Keratinocyte (primary cell): ENCODE measurements around the gene GTF2A1L. TPM values are rescaled to one million over a fixed set of nuclear protein-coding genes. Genes with fewer than 3 reads are reported as not detected.
A peak's percentile ranks its signal among the peaks of the same experiment; 100 is the strongest.

Experiments used
- DNase-seq: peaks from one replicate; pipeline ENCODE4 v3.0.0-alpha.2; 2011; ENCODE audit warnings: low read depth, missing footprints, low spot score
- FAIRE-seq: peaks from 2 replicates; lab custom pipeline; 2011; peaks lifted over from hg19 to GRCh38; lab: Jason Lieb, UNC
- H2AFZ ChIP-seq: 2 replicates; pipeline ENCODE4 v1.6.0; 2012; ENCODE audit warnings: low read length, control low read depth, inconsistent platforms; ENCODE audit not compliant: control insufficient read depth
- H3K27ac ChIP-seq: 2 replicates; pipeline ENCODE4 v1.5.1; 2011; ENCODE audit warnings: low read length; ENCODE audit not compliant: control insufficient read depth, insufficient read depth
- H3K27me3 ChIP-seq: 3 replicates; pipeline ENCODE4 v1.6.0; 2011; ENCODE audit warnings: low read length; ENCODE audit not compliant: control insufficient read depth, insufficient read depth; ENCODE audit errors: extremely low read depth
- H3K36me3 ChIP-seq, 2 experiments: 2 replicates in 1 of 2; 3 replicates in 1 of 2; pipeline ENCODE4 v1.5.1; 2011; ENCODE audit warnings: low read length in 2 of 2, mild to moderate bottlenecking in 1 of 2; ENCODE audit not compliant: control insufficient read depth in 2 of 2, insufficient read depth in 2 of 2; ENCODE audit errors: extremely low read depth in 1 of 2
- H3K4me1 ChIP-seq: 3 replicates; pipeline ENCODE4 v1.5.1; 2011; ENCODE audit warnings: low read length; ENCODE audit not compliant: control insufficient read depth, insufficient read depth; ENCODE audit errors: extremely low read depth
- H3K4me2 ChIP-seq: 3 replicates; pipeline ENCODE4 v1.6.0; 2011; ENCODE audit warnings: low read depth, low read length; ENCODE audit not compliant: control insufficient read depth, insufficient read depth; ENCODE audit errors: extremely low read depth
- H3K4me3 ChIP-seq, 3 experiments: fragments of 200-600 bp in 1 of 3; sonication (generic) in 1 of 3; 2 replicates in 2 of 3; 3 replicates in 1 of 3; pipeline ENCODE4 v1.5.1; 2011 to 2016; ENCODE audit warnings: low read length in 3 of 3, mild to moderate bottlenecking in 3 of 3, control low read depth in 2 of 3, inconsistent platforms in 1 of 3, low read depth in 1 of 3, mixed read lengths in 1 of 3, mixed run types in 1 of 3, moderate library complexity in 1 of 3; ENCODE audit not compliant: control insufficient read depth in 2 of 3, insufficient read depth in 2 of 3; ENCODE audit errors: extremely low read depth in 1 of 3
- H3K79me2 ChIP-seq: 2 replicates; pipeline ENCODE4 v1.6.0; 2012; ENCODE audit warnings: low read length; ENCODE audit not compliant: control insufficient read depth, insufficient read depth
- H3K9ac ChIP-seq: 3 replicates; pipeline ENCODE4 v1.6.0; 2011; ENCODE audit warnings: low read length; ENCODE audit not compliant: control insufficient read depth, insufficient read depth; ENCODE audit errors: extremely low read depth
- H3K9me1 ChIP-seq: 3 replicates; pipeline ENCODE4 v1.6.0; 2011; ENCODE audit warnings: low read length; ENCODE audit not compliant: control insufficient read depth, insufficient read depth; ENCODE audit errors: extremely low read depth
- H3K9me3 ChIP-seq: 2 replicates; pipeline ENCODE4 v1.5.1; 2012; ENCODE audit warnings: low read depth, low read length; ENCODE audit not compliant: control insufficient read depth
- H4K20me1 ChIP-seq: 3 replicates; pipeline ENCODE4 v1.6.0; 2011; ENCODE audit warnings: low read length; ENCODE audit not compliant: control insufficient read depth, insufficient read depth; ENCODE audit errors: extremely low read depth
- EZH2 ChIP-seq: IDR thresholded peaks from one replicate; pipeline ENCODE4 v1.6.1; 2012; ENCODE audit warnings: inconsistent platforms, mild to moderate bottlenecking, low read length, moderate library complexity
- dilution Hi-C: fragments of 300-500 bp; cut with MboI; formaldehyde crosslinking; loops from one replicate; pipeline ENCODE4 v1.7.0; 2020; ENCODE audit warnings: low sequenced_read_pairs; ENCODE audit not compliant: extremely low pct_ligation_motif_present
- polyA plus RNA-seq, 5 experiments: library from polyadenylated mRNA; depleted of rRNA in 3 of 5; stranded (reverse) in 3 of 5; stranded (forward) in 1 of 5; unstranded in 1 of 5; fragments of >200 nt; gene quantifications; 1 replicate in 1 of 5; 2 replicates in 3 of 5; 3 replicates in 1 of 5; pipeline versions ENCODE4 v1.2.1 to v1.2.3, GENCODE V29; 2011 to 2012; ENCODE audit warnings: missing spikeins in 2 of 5, low read depth in 1 of 5, low replicate concordance in 1 of 5
- TF ChIP-seq, protein P1 (sequence below), 3 experiments: IDR thresholded peaks in 1 of 3; conservative IDR thresholded peaks in 1 of 3; optimal IDR thresholded peaks in 1 of 3; 2 replicates in 2 of 3; 3 replicates in 1 of 3; pipeline versions ENCODE3 to v1.5.1; 2011; ENCODE audit warnings: low read length in 3 of 3, mild to moderate bottlenecking in 3 of 3, moderate library complexity in 2 of 3, control low read depth in 1 of 3, inconsistent platforms in 1 of 3; ENCODE audit not compliant: insufficient read depth in 2 of 3; ENCODE audit errors: extremely low read depth in 1 of 3

GTF2A1L gene
- polyA plus RNA-seq, 1 donor (not counting 4 experiments of a cell fraction or from before 2014, with no cell fraction given): not detected

DNA sequence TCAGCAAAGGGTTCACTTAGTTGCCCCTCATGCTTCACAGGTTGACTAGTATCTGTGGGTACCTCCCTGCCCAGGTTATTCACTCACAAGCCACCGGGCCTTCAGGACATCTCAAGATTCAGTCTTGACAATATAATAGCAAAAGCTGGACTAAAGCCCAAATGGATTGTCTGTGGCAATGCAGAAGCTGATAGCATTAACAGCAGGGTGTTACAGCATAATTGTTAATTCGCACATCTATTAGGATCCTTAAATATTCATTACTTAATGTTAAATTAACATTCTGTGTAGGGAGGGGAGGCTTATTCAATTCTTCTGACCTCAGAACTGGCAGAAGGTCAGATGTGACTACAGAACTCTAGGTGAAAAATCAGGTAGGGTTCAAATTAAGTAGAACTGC is 20.2 kb upstream of the GTF2A1L start:
- Histone ChIP-seq H3K27me3 (no peaks in the 10 kb centered on the region), H3K4me1 (no peaks in the 10 kb centered on the region), H3K9ac (no peak overlapping the region), H3K27ac (no peak overlapping the region), H3K36me3 (no peaks in the 10 kb centered on the region), H3K4me2 (no peak overlapping the region), H3K9me3 (no peaks in the 10 kb centered on the region), H3K4me3 (no peak overlapping the region), H3K9me1 (no peaks in the 10 kb centered on the region), H2AFZ (no peak overlapping the region), H4K20me1 (no peaks in the 10 kb centered on the region), H3K79me2 (no peaks in the 10 kb centered on the region)
- dilution Hi-C loops: no loop called here
- TF ChIP-seq EZH2: no peak
- no peak for DNase-seq
- FAIRE-seq: no peak

DNA sequence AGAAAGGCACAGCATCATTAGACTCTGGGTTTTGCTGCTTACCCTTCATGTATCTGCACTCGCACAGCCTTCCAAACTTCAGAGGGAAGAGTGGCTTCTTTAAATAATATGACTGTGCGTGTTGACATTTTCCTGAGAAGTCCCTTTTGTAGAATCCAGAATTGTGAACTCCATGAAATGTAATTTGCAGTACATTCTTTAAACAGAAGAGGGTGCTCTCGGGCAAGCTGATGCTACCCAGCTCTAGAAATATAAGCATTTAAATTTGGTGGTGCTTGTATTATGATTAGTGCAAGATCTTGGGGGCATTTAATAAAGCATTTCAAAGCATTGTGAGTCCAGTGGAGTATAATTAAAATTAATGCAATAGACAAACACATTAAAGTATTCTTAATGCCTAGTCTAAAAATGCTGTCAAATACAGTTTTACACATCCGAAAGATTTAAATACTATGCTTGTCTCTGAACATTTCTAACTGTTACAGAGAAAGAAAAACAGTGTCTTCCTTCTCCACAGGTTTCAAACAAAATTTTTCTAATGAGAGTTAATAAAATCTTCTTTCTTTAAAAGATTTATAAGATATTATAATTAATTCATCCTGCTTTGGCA is 17.3 kb upstream of the GTF2A1L start:
- no peaks in the 10 kb centered on the region for H3K79me2 ChIP-seq
- FAIRE-seq (peak; percentile 26), DNase-seq (no peak)
- H4K20me1 ChIP-seq: no peaks in the 10 kb centered on the region
- no peak overlapping the region for H3K9ac ChIP-seq
- H3K4me1 ChIP-seq: no peaks in the 10 kb centered on the region
- no peak overlapping the region for H3K4me3 ChIP-seq
- H3K9me1 ChIP-seq: no peaks in the 10 kb centered on the region
- H3K27ac ChIP-seq: no peak overlapping the region
- dilution Hi-C loops: no loop called here
- H2AFZ ChIP-seq: no peak overlapping the region
- TF ChIP-seq, protein P1, sequence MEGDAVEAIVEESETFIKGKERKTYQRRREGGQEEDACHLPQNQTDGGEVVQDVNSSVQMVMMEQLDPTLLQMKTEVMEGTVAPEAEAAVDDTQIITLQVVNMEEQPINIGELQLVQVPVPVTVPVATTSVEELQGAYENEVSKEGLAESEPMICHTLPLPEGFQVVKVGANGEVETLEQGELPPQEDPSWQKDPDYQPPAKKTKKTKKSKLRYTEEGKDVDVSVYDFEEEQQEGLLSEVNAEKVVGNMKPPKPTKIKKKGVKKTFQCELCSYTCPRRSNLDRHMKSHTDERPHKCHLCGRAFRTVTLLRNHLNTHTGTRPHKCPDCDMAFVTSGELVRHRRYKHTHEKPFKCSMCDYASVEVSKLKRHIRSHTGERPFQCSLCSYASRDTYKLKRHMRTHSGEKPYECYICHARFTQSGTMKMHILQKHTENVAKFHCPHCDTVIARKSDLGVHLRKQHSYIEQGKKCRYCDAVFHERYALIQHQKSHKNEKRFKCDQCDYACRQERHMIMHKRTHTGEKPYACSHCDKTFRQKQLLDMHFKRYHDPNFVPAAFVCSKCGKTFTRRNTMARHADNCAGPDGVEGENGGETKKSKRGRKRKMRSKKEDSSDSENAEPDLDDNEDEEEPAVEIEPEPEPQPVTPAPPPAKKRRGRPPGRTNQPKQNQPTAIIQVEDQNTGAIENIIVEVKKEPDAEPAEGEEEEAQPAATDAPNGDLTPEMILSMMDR (optimal IDR thresholded peaks at IDR 0.05 in 1 of 3, IDR thresholded peaks at IDR 0.05 in 1 of 3, conservative IDR thresholded peaks at IDR 0.05 in 1 of 3; ENCODE audit: extremely low read depth in 1 of 3, insufficient read depth in 2 of 3, low read length in 3 of 3): peak in 2 of 3 experiments; percentile 50 to 56
- TF ChIP-seq EZH2: no peak
- no peak overlapping the region for H3K4me2 ChIP-seq
- H3K27me3 ChIP-seq: no peaks in the 10 kb centered on the region
- no peaks in the 10 kb centered on the region for H3K9me3 ChIP-seq
- no peaks in the 10 kb centered on the region for H3K36me3 ChIP-seq

DNA sequence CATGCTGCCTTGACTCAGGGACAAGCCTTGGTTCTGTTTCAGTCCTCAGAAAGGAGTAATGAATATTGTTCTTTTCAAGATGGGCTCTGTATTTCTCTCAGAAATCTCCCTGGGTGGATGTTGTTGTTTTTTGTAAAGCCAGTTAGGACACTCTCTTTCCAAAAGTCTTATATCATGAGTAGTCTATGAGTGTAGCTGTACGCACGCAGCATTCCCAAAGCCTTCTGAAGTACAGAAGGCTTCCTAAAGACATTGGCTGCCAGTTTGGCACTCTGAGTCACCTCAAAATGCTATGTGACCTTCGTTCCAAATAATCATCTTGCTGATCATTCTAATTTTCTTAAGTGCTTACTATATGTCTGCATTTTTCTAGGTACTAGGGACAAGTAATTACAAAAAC is 16.7 kb upstream of the GTF2A1L start:
- TF ChIP-seq EZH2: no peak
- TF ChIP-seq, protein P1 (optimal IDR thresholded peaks at IDR 0.05 in 1 of 3, IDR thresholded peaks at IDR 0.05 in 1 of 3, conservative IDR thresholded peaks at IDR 0.05 in 1 of 3; ENCODE audit: extremely low read depth in 1 of 3, insufficient read depth in 2 of 3, low read length in 3 of 3): no peak
- H3K79me2 ChIP-seq: no peaks in the 10 kb centered on the region
- H2AFZ ChIP-seq: no peak overlapping the region
- no peaks in the 10 kb centered on the region for H3K4me1 ChIP-seq
- FAIRE-seq: peak; percentile 5
- H3K9me3 ChIP-seq: no peaks in the 10 kb centered on the region
- dilution Hi-C loops: no loop called here
- H3K4me2 ChIP-seq: no peak overlapping the region
- H3K4me3 ChIP-seq: no peak overlapping the region
- no peak overlapping the region for H3K9ac ChIP-seq
- H3K27ac ChIP-seq: no peak overlapping the region
- no peaks in the 10 kb centered on the region for H3K27me3 ChIP-seq
- H4K20me1 ChIP-seq: no peaks in the 10 kb centered on the region
- no peaks in the 10 kb centered on the region for H3K9me1 ChIP-seq
- DNase-seq: no peak
- H3K36me3 ChIP-seq: no peaks in the 10 kb centered on the region
